ENCODE measurements around the gene GDNF. TPM values are rescaled to one million over a fixed set of nuclear protein-coding genes. Genes with fewer than 3 reads are reported as not detected.

Gene GDNF
- polyA plus RNA-seq, 1 donor from 2014 or later, result not detected

- H3K27me3 Mint-ChIP-seq, result peaks cover 4% of the 10 kb centered on the region
Measured at GRCh38 chr5:37859805-37860204, 20.0 kb upstream of the GDNF start.

GRCh38 chr5:37858250-37858649 lies 18.4 kb upstream of the GDNF start:
- H3K4me1 Mint-ChIP-seq, result peaks cover 5 to 13% (median 10%) of the 10 kb centered on the region in 3 donors
- H3K4me3 Mint-ChIP-seq, result peak overlapping the region in 1 of 4 donors; percentile 11
- no peaks in the 10 kb centered on the region for H3K36me3 Mint-ChIP-seq
- H3K27ac Mint-ChIP-seq, result no peak overlapping the region
- H3K9me3 Mint-ChIP-seq, result peaks cover 0 to 13% (median 4%) of the 10 kb centered on the region in 3 donors
- peaks cover 1% of the 10 kb centered on the region for H3K27me3 Mint-ChIP-seq

More at GRCh38 chr5:37859805-37860204, 20.0 kb upstream of the GDNF start:
- H3K9me3 Mint-ChIP-seq, result peaks cover 0 to 7% (median 2%) of the 10 kb centered on the region in 3 donors
- no peak overlapping the region for H3K27ac Mint-ChIP-seq
- peak overlapping the region in 1 of 4 donors; percentile 73 for H3K4me3 Mint-ChIP-seq
- peaks cover 5 to 13% (median 10%) of the 10 kb centered on the region in 3 donors for H3K4me1 Mint-ChIP-seq
- H3K36me3 Mint-ChIP-seq, result no peaks in the 10 kb centered on the region

GRCh38 chr5:37857696-37858095 lies 17.9 kb upstream of the GDNF start:
- Mint-ChIP-seq H3K27ac (no peak overlapping the region), H3K4me1 (peaks cover 5 to 13% (median 10%) of the 10 kb centered on the region in 3 donors), H3K4me3 (no peak overlapping the region), H3K36me3 (no peaks in the 10 kb centered on the region), H3K9me3 (peaks cover 0 to 15% (median 4%) of the 10 kb centered on the region in 3 donors), H3K27me3 (peaks cover 4% of the 10 kb centered on the region)

- H3K4me1 Mint-ChIP-seq, result peaks cover 5 to 12% (median 10%) of the 10 kb centered on the region in 3 donors
- H3K9me3 Mint-ChIP-seq, result peaks cover 1 to 15% (median 9%) of the 10 kb centered on the region in 3 donors
- no peaks in the 10 kb centered on the region for H3K36me3 Mint-ChIP-seq
- peaks cover 4% of the 10 kb centered on the region for H3K27me3 Mint-ChIP-seq
- no peak overlapping the region for H3K27ac Mint-ChIP-seq
- H3K4me3 Mint-ChIP-seq, result no peak overlapping the region
Measured at GRCh38 chr5:37855438-37855837, 15.6 kb upstream of the GDNF start.

GRCh38 chr5:37851305-37851704 lies 11.5 kb upstream of the GDNF start:
- Mint-ChIP-seq H3K27me3 (peaks cover 9% of the 10 kb centered on the region), H3K36me3 (no peaks in the 10 kb centered on the region), H3K4me3 (no peak overlapping the region), H3K4me1 (peaks cover 0 to 5% (median 2%) of the 10 kb centered on the region in 3 donors), H3K9me3 (peaks cover 1 to 15% (median 9%) of the 10 kb centered on the region in 3 donors), H3K27ac (no peak overlapping the region)

- Mint-ChIP-seq H3K4me1 (peaks cover 0 to 4% (median 2%) of the 10 kb centered on the region in 3 donors), H3K36me3 (no peaks in the 10 kb centered on the region)
Measured at GRCh38 chr5:37850226-37850865, 10.5 kb upstream of the GDNF start.

GRCh38 chr5:37849641-37850040 lies 9.8 kb upstream of the GDNF start:
- Mint-ChIP-seq H3K4me3 (no peak overlapping the region), H3K27ac (no peak overlapping the region), H3K36me3 (no peaks in the 10 kb centered on the region)

More at GRCh38 chr5:37850226-37850865, 10.5 kb upstream of the GDNF start:
- Mint-ChIP-seq H3K9me3 (peaks cover 1 to 11% (median 9%) of the 10 kb centered on the region in 3 donors), H3K27ac (no peak overlapping the region), H3K4me3 (no peak overlapping the region), H3K27me3 (peaks cover 8% of the 10 kb centered on the region)

GRCh38 chr5:37847978-37848425 lies 8.2 kb upstream of the GDNF start:
- peaks cover 5% of the 10 kb centered on the region for H3K27me3 Mint-ChIP-seq
- peaks cover 0 to 4% (median 2%) of the 10 kb centered on the region in 3 donors for H3K4me1 Mint-ChIP-seq
- no peak overlapping the region for H3K27ac Mint-ChIP-seq
- H3K36me3 Mint-ChIP-seq, result no peaks in the 10 kb centered on the region
- H3K4me3 Mint-ChIP-seq, result no peak overlapping the region
- H3K9me3 Mint-ChIP-seq, result peaks cover 0 to 5% (median 1%) of the 10 kb centered on the region in 3 donors

More at GRCh38 chr5:37849641-37850040, 9.8 kb upstream of the GDNF start:
- H3K9me3 Mint-ChIP-seq, result peaks cover 1 to 6% (median 6%) of the 10 kb centered on the region in 3 donors
- peaks cover 8% of the 10 kb centered on the region for H3K27me3 Mint-ChIP-seq
- peaks cover 0 to 4% (median 2%) of the 10 kb centered on the region in 3 donors for H3K4me1 Mint-ChIP-seq

- peaks cover 8% of the 10 kb centered on the region for H3K27me3 Mint-ChIP-seq
- peaks cover 0 to 2% (median 1%) of the 10 kb centered on the region in 3 donors for H3K9me3 Mint-ChIP-seq
- H3K27ac Mint-ChIP-seq, result no peak overlapping the region
Measured at GRCh38 chr5:37846786-37847310, 7.0 kb upstream of the GDNF start.

GRCh38 chr5:37844009-37844408 lies 4.2 kb upstream of the GDNF start:
- Mint-ChIP-seq H3K36me3 (no peaks in the 10 kb centered on the region), H3K4me1 (peaks cover 2 to 8% (median 6%) of the 10 kb centered on the region in 3 donors), H3K27me3 (peaks cover 24% of the 10 kb centered on the region), H3K4me3 (no peak overlapping the region), H3K9me3 (no peaks in the 10 kb centered on the region), H3K27ac (no peak overlapping the region)

More at GRCh38 chr5:37846786-37847310, 7.0 kb upstream of the GDNF start:
- Mint-ChIP-seq H3K36me3 (no peaks in the 10 kb centered on the region), H3K4me1 (peaks cover 0 to 4% (median 2%) of the 10 kb centered on the region in 3 donors), H3K4me3 (no peak overlapping the region)

GRCh38 chr5:37842048-37842447 lies 2.2 kb upstream of the GDNF start:
- H3K9me3 Mint-ChIP-seq, result no peaks in the 10 kb centered on the region
- no peak overlapping the region for H3K27ac Mint-ChIP-seq
- H3K27me3 Mint-ChIP-seq, result peaks cover 41% of the 10 kb centered on the region
- no peaks in the 10 kb centered on the region for H3K36me3 Mint-ChIP-seq
- peaks cover 3 to 16% (median 13%) of the 10 kb centered on the region in 3 donors for H3K4me1 Mint-ChIP-seq
- no peak overlapping the region for H3K4me3 Mint-ChIP-seq

- peak overlapping the region in 1 of 4 donors; percentile 20 for H3K4me3 Mint-ChIP-seq
Measured at GRCh38 chr5:37841203-37841602, 1.4 kb upstream of the GDNF start.

GRCh38 chr5:37840053-37841034 lies 503 bp upstream of the GDNF start:
- Mint-ChIP-seq H3K27ac (no peak overlapping the region), H3K4me3 (peak overlapping the region in 3 of 4 donors; percentile 30 to 79 (median 58)), H3K36me3 (no peaks in the 10 kb centered on the region), H3K9me3 (no peaks in the 10 kb centered on the region), H3K27me3 (peaks cover 56% of the 10 kb centered on the region), H3K4me1 (peaks cover 3 to 17% (median 13%) of the 10 kb centered on the region in 3 donors)

More at GRCh38 chr5:37841203-37841602, 1.4 kb upstream of the GDNF start:
- no peaks in the 10 kb centered on the region for H3K36me3 Mint-ChIP-seq
- H3K4me1 Mint-ChIP-seq, result peaks cover 3 to 17% (median 13%) of the 10 kb centered on the region in 3 donors
- H3K27ac Mint-ChIP-seq, result no peak overlapping the region
- no peaks in the 10 kb centered on the region for H3K9me3 Mint-ChIP-seq
- H3K27me3 Mint-ChIP-seq, result peaks cover 48% of the 10 kb centered on the region

- Mint-ChIP-seq H3K36me3 (no peaks in the 10 kb centered on the region), H3K27me3 (peaks cover 66% of the 10 kb centered on the region), H3K4me1 (peaks cover 5 to 17% (median 13%) of the 10 kb centered on the region in 3 donors), H3K27ac (no peak overlapping the region), H3K9me3 (no peaks in the 10 kb centered on the region), H3K4me3 (peak overlapping the region in 2 of 4 donors; percentile 17 to 79)
Measured at GRCh38 chr5:37838933-37839341, 904 bp downstream of the GDNF start.
